OCI-LY1 (cell line): Measurements from ENCODE around the gene PCP2.

Experiments used
- H2AFZ ChIP-seq: fragments of 200-600 bp; sonication (generic), shearing (Covaris generic); 2 replicates; pipeline ENCODE4 v1.6.0; 2014; ENCODE audit warnings: antibody characterized with exemption, mild to moderate bottlenecking, low read length
- H3F3A ChIP-seq: fragments of 200-600 bp; sonication (generic), shearing (Covaris generic); 2 replicates; pipeline ENCODE4 v1.6.0; 2014; ENCODE audit warnings: mild to moderate bottlenecking, antibody characterized with exemption, low read length, moderate library complexity; ENCODE audit not compliant: insufficient read depth
- H3K27ac ChIP-seq: fragments of 200-600 bp; sonication (generic); 2 replicates; pipeline ENCODE4 v1.5.1; 2014; ENCODE audit warnings: low read length, mixed run types, mild to moderate bottlenecking, low read depth; ENCODE audit not compliant: poor library complexity, severe bottlenecking
- H3K27me3 ChIP-seq: fragments of 200-600 bp; sonication (generic); 2 replicates; pipeline ENCODE4 v1.6.0; 2014; ENCODE audit warnings: antibody characterized with exemption, mild to moderate bottlenecking, low read length, moderate library complexity; ENCODE audit not compliant: insufficient read depth
- H3K36me3 ChIP-seq: fragments of 200-600 bp; sonication (generic); 2 replicates; pipeline ENCODE4 v1.6.1; 2014; ENCODE audit warnings: mild to moderate bottlenecking, antibody characterized with exemption, low read length, moderate library complexity, mixed read lengths; ENCODE audit not compliant: insufficient read depth
- H3K4me1 ChIP-seq: fragments of 200-600 bp; sonication (generic); 2 replicates; pipeline ENCODE4 v1.5.1; 2014; ENCODE audit warnings: mild to moderate bottlenecking, low read length, moderate library complexity; ENCODE audit not compliant: insufficient read depth, severe bottlenecking
- H3K4me2 ChIP-seq: fragments of 200-600 bp; sonication (generic), shearing (Covaris generic); 2 replicates; pipeline ENCODE4 v1.6.1; 2014; ENCODE audit warnings: low read length
- H3K4me3 ChIP-seq: fragments of 200-600 bp; sonication (generic); 2 replicates; pipeline ENCODE4 v1.5.1; 2014; ENCODE audit warnings: low read length, low read depth, mild to moderate bottlenecking, mixed read lengths; ENCODE audit not compliant: poor library complexity, severe bottlenecking
- H3K79me2 ChIP-seq: fragments of 200-600 bp; shearing (Covaris generic); 2 replicates; pipeline ENCODE4 v1.6.1; 2016; ENCODE audit warnings: mixed run types, low read length, mixed read lengths; ENCODE audit not compliant: insufficient read depth
- H3K9ac ChIP-seq: fragments of 200-600 bp; sonication (generic), shearing (Covaris generic); 2 replicates; pipeline ENCODE4 v1.6.1; 2014; ENCODE audit warnings: mild to moderate bottlenecking, low read length, mixed read lengths
- H3K9me2 ChIP-seq: fragments of 200-600 bp; sonication (generic), shearing (Covaris generic); 2 replicates; pipeline ENCODE4 v1.6.1; 2014; ENCODE audit warnings: low read depth, mild to moderate bottlenecking, low read length, mixed read lengths
- H3K9me3 ChIP-seq: fragments of 200-600 bp; shearing (Covaris generic); 2 replicates; pipeline ENCODE4 v1.6.1; 2014; ENCODE audit warnings: low read length, mixed read lengths
- H4K20me1 ChIP-seq: fragments of 200-600 bp; sonication (generic), shearing (Covaris generic); 2 replicates; pipeline ENCODE4 v1.6.0; 2016; ENCODE audit warnings: mild to moderate bottlenecking, low read length; ENCODE audit not compliant: insufficient read depth
- EZH2 ChIP-seq: fragments of 200-600 bp; sonication (generic), shearing (Covaris generic); IDR thresholded peaks from 2 replicates; pipeline ENCODE4 v1.8.0; 2017; ENCODE audit warnings: borderline replicate concordance, mixed run types, mild to moderate bottlenecking, antibody characterized with exemption, low read length, moderate library complexity, mixed read lengths
- TF ChIP-seq, protein P1 (sequence below): fragments of 200-600 bp; sonication (generic), shearing (Covaris generic); IDR thresholded peaks from 2 replicates; pipeline ENCODE4 v1.5.1; 2017; ENCODE audit warnings: mild to moderate bottlenecking, antibody characterized with exemption, low read length, moderate library complexity, mixed read lengths

PCP2 gene

DNA sequence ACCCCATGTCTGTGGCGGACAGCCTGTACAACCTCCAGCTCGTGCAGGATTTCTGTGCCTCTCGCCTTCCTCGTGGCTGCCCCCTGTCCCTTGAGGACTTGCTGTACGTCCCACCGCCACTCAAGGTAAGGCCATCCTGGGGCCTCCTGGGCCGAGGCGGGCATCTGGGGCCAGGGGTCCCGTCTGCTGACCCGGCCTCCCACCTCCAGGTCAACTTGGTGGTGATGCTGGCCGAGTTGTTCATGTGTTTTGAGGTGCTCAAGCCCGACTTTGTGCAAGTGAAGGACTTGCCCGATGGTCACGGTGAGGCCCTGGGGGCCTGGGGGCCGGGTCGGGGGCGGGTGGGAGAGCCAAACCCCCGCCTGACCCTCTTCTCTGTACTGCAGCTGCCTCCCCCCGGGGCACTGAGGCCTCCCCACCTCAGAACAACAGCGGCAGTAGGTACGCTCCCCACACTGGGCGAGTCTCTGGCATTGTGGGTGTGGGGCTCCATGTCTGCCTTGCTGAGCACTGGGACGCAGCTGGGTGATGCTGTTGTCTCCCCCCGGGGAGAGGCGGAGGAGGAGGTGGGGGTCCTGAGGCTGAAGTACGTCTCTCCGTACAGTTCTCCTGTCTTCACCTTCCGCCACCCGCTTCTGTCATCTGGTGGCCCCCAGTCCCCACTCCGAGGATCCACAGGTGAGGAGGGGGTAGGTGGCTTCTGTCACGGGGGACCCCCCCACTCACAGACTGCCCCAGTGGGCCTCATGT is 22.9 kb downstream of the PCP2 start:
- H3K79me2 ChIP-seq = no peaks in the 10 kb centered on the region
- H2AFZ ChIP-seq = no peak overlapping the region
- H3K4me3 ChIP-seq = no peak overlapping the region
- no peaks in the 10 kb centered on the region for H3K36me3 ChIP-seq
- H3K4me2 ChIP-seq = no peak overlapping the region
- no peaks in the 10 kb centered on the region for H3K27me3 ChIP-seq
- no peaks in the 10 kb centered on the region for H4K20me1 ChIP-seq
- no peaks in the 10 kb centered on the region for H3K9me2 ChIP-seq
- TF ChIP-seq, protein P1, sequence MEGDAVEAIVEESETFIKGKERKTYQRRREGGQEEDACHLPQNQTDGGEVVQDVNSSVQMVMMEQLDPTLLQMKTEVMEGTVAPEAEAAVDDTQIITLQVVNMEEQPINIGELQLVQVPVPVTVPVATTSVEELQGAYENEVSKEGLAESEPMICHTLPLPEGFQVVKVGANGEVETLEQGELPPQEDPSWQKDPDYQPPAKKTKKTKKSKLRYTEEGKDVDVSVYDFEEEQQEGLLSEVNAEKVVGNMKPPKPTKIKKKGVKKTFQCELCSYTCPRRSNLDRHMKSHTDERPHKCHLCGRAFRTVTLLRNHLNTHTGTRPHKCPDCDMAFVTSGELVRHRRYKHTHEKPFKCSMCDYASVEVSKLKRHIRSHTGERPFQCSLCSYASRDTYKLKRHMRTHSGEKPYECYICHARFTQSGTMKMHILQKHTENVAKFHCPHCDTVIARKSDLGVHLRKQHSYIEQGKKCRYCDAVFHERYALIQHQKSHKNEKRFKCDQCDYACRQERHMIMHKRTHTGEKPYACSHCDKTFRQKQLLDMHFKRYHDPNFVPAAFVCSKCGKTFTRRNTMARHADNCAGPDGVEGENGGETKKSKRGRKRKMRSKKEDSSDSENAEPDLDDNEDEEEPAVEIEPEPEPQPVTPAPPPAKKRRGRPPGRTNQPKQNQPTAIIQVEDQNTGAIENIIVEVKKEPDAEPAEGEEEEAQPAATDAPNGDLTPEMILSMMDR = no peak
- TF ChIP-seq EZH2 = no peak
- no peak overlapping the region for H3K9ac ChIP-seq
- no peak overlapping the region for H3K27ac ChIP-seq
- H3K9me3 ChIP-seq = no peaks in the 10 kb centered on the region
- H3K4me1 ChIP-seq = no peaks in the 10 kb centered on the region
- H3F3A ChIP-seq = no peaks in the 10 kb centered on the region

DNA sequence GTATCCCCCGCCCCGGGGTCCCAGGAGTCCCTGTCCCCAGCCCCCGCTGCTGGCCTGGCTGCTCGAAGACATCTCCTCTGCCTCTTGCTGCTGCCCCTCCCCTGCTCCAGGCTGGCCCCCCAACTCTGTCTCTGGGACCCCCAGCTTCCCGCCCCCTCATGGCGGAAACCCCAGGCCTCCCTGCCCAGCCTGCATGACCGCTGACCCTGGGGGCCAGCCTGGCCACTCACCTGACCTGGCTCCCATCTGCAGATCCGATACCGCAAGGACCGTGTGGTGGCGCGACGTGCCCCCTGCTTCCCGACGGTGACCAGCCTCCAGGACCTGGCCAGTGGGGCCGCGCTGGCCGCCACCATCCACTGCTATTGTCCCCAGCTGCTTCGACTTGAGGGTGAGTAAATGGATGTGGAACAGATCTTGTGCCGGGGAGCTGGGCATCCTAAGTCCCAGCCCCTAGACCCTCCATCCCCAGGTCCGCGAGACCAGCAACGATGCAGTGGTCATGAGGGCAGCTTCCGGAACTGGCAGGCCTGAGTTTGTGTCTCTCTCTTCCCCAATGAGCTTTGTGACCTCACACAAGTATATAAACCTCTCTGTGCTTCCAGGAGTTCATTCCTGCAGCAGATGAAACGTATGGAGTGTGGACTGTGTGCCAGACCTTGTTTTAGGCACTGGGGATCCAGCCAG is 25.5 kb downstream of the PCP2 start:
- Histone ChIP-seq H3K9me3 (no peaks in the 10 kb centered on the region), H3K4me3 (no peak overlapping the region), H3F3A (no peaks in the 10 kb centered on the region), H3K9me2 (no peaks in the 10 kb centered on the region), H3K27me3 (no peaks in the 10 kb centered on the region), H3K36me3 (no peaks in the 10 kb centered on the region), H3K27ac (no peak overlapping the region), H3K4me1 (no peaks in the 10 kb centered on the region), H2AFZ (no peak overlapping the region), H3K4me2 (no peak overlapping the region), H3K79me2 (no peaks in the 10 kb centered on the region), H4K20me1 (no peaks in the 10 kb centered on the region), H3K9ac (no peak overlapping the region)
- TF ChIP-seq EZH2 = no peak
- TF ChIP-seq, protein P1 = no peak

DNA sequence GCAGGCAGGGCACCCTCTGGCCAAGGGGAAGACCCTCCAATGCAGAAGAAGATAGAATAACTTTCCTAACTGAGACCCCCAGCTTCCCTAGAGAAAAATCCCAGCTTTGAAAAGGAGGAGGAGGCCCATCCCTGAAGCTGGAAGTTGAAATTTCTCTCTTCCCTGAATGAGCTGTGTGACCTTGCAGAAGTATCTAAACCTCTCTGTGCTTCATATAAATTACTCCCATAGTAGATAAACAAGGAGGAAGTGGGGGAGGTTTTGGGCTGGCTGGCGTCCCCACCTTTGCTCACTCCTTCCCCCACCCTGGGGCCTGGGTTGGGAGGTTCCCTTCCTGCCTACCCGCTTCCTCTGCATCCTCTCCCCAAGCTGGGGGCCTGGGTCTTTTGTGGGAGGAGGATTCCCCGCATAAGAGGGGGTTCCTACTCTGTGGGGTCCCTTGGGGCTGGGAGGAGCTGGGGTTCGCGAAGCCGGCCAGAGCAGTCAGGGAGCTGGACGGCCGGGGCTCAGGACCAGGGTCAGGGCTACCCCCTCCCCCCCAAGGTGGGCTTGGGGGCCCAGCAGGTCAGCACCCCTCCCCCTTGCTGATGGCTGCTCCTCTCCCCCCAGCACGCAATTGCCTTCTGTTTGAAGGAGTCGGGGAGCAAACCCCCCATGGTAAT is 26.2 kb downstream of the PCP2 start:
- Histone ChIP-seq H3K27me3 (no peaks in the 10 kb centered on the region), H4K20me1 (no peaks in the 10 kb centered on the region), H3K9me2 (no peaks in the 10 kb centered on the region), H3K79me2 (no peaks in the 10 kb centered on the region), H2AFZ (no peak overlapping the region), H3K4me1 (no peaks in the 10 kb centered on the region), H3K4me3 (no peak overlapping the region), H3K9ac (no peak overlapping the region), H3K4me2 (no peak overlapping the region), H3K9me3 (no peaks in the 10 kb centered on the region), H3F3A (no peaks in the 10 kb centered on the region), H3K27ac (no peak overlapping the region), H3K36me3 (no peaks in the 10 kb centered on the region)
- TF ChIP-seq, protein P1 = no peak
- TF ChIP-seq EZH2 = no peak
